ENCODE data around the gene COL4A6.
A peak's percentile ranks its signal among the peaks of the same experiment; 100 is the strongest.

The COL4A6 gene

GRCh38 chrX:108257556-108257955 is 180.7 kb downstream of the COL4A6 start:
- TF ChIP-seq TEAD4 (IDR thresholded peaks at IDR 0.05) (no peak), CEBPB (IDR thresholded peaks at IDR 0.05) (no peak), CREB1 (IDR thresholded peaks at IDR 0.05; ENCODE audit: low read depth) (no peak)

- no peak for TF ChIP-seq NFIC (IDR thresholded peaks at IDR 0.05)
- TF ChIP-seq TEAD4 (IDR thresholded peaks at IDR 0.05) = no peak
- TF ChIP-seq ZBTB7A (IDR thresholded peaks at IDR 0.05; ENCODE audit: low read depth) = no peak
- TF ChIP-seq, protein P1, sequence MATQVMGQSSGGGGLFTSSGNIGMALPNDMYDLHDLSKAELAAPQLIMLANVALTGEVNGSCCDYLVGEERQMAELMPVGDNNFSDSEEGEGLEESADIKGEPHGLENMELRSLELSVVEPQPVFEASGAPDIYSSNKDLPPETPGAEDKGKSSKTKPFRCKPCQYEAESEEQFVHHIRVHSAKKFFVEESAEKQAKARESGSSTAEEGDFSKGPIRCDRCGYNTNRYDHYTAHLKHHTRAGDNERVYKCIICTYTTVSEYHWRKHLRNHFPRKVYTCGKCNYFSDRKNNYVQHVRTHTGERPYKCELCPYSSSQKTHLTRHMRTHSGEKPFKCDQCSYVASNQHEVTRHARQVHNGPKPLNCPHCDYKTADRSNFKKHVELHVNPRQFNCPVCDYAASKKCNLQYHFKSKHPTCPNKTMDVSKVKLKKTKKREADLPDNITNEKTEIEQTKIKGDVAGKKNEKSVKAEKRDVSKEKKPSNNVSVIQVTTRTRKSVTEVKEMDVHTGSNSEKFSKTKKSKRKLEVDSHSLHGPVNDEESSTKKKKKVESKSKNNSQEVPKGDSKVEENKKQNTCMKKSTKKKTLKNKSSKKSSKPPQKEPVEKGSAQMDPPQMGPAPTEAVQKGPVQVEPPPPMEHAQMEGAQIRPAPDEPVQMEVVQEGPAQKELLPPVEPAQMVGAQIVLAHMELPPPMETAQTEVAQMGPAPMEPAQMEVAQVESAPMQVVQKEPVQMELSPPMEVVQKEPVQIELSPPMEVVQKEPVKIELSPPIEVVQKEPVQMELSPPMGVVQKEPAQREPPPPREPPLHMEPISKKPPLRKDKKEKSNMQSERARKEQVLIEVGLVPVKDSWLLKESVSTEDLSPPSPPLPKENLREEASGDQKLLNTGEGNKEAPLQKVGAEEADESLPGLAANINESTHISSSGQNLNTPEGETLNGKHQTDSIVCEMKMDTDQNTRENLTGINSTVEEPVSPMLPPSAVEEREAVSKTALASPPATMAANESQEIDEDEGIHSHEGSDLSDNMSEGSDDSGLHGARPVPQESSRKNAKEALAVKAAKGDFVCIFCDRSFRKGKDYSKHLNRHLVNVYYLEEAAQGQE (IDR thresholded peaks at IDR 0.05; ENCODE audit: low read depth) = no peak
- TF ChIP-seq EP300 (IDR thresholded peaks at IDR 0.05; ENCODE audit: borderline replicate concordance) = no peak
- no peak for TF ChIP-seq CEBPB (IDR thresholded peaks at IDR 0.05)
- TF ChIP-seq, protein P2, sequence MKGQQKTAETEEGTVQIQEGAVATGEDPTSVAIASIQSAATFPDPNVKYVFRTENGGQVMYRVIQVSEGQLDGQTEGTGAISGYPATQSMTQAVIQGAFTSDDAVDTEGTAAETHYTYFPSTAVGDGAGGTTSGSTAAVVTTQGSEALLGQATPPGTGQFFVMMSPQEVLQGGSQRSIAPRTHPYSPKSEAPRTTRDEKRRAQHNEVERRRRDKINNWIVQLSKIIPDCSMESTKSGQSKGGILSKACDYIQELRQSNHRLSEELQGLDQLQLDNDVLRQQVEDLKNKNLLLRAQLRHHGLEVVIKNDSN (IDR thresholded peaks at IDR 0.05) = no peak
- TF ChIP-seq, protein P3, sequence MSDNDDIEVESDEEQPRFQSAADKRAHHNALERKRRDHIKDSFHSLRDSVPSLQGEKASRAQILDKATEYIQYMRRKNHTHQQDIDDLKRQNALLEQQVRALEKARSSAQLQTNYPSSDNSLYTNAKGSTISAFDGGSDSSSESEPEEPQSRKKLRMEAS (IDR thresholded peaks at IDR 0.05) = no peak
- no peak for TF ChIP-seq CREB1 (IDR thresholded peaks at IDR 0.05; ENCODE audit: low read depth)
- no peak for TF ChIP-seq TCF12 (IDR thresholded peaks at IDR 0.05; ENCODE audit: low read depth)
- TF ChIP-seq FOXM1 (IDR thresholded peaks at IDR 0.05; ENCODE audit: borderline replicate concordance, low read depth) = no peak
- TF ChIP-seq EGR1 (IDR thresholded peaks at IDR 0.05) = no peak
- no peak for TF ChIP-seq TAF1 (IDR thresholded peaks at IDR 0.05; ENCODE audit: low read depth)
- no peak for TF ChIP-seq RAD21 (IDR thresholded peaks at IDR 0.05; ENCODE audit: low read depth)
- no peak for TF ChIP-seq YY1 (IDR thresholded peaks at IDR 0.05; ENCODE audit: low read depth)
Measured at GRCh38 chrX:108254636-108255035, 183.6 kb downstream of the COL4A6 start.

GRCh38 chrX:108250654-108251579 is 187.3 kb downstream of the COL4A6 start:
- TF ChIP-seq TEAD4 (IDR thresholded peaks at IDR 0.05) = no peak
- TF ChIP-seq EP300 (IDR thresholded peaks at IDR 0.05; ENCODE audit: borderline replicate concordance) = no peak
- no peak for TF ChIP-seq TAF1 (IDR thresholded peaks at IDR 0.05; ENCODE audit: low read depth)

DNA sequence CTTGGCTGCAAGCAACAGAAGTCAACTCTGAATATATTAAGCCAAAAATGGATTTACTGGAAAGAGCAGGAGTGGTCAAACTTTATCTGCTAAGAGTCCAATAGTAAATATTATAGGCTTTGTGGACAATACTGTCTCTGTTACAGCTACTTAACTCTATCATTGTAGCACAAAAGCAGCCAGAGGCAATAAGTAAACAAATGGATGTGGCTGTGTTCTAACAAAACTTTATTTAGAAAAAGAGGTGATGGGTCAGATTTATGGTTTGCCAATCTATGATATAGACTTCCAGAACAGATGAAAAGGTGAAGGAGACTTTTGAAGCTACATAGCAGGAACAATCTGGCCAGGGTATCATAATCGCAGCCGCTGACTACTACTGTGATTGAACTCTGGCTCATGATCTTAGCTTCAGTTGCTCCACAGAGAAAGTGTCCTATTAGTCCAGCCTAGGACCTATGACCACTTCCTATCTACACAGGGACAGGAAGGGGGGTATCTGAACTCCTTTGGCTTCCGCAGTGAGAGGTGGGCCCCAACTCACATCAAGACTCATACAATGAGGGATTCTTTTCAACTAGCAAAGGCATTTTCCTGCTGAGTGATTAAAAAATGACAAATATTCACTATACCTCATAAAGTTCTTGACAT is 191.8 kb downstream of the COL4A6 start:
- TF ChIP-seq, protein P3 (IDR thresholded peaks at IDR 0.05) = no peak
- TF ChIP-seq TCF12 (IDR thresholded peaks at IDR 0.05; ENCODE audit: low read depth) = no peak
- TF ChIP-seq ZBTB7A (IDR thresholded peaks at IDR 0.05; ENCODE audit: low read depth) = no peak
- TF ChIP-seq CREB1 (IDR thresholded peaks at IDR 0.05; ENCODE audit: low read depth) = no peak
- no peak for TF ChIP-seq YY1 (IDR thresholded peaks at IDR 0.05; ENCODE audit: low read depth)
- TF ChIP-seq, protein P2 (IDR thresholded peaks at IDR 0.05) = no peak
- no peak for TF ChIP-seq RAD21 (IDR thresholded peaks at IDR 0.05; ENCODE audit: low read depth)

- TF ChIP-seq FOXM1 (IDR thresholded peaks at IDR 0.05; ENCODE audit: borderline replicate concordance, low read depth) (no peak), RAD21 (IDR thresholded peaks at IDR 0.05; ENCODE audit: low read depth) (peak; percentile 16; the same call in 1 of the 2 replicates)
Measured at GRCh38 chrX:108245462-108245861, 192.8 kb downstream of the COL4A6 start.

GRCh38 chrX:108235986-108236385 is 202.2 kb downstream of the COL4A6 start:
- TF ChIP-seq RAD21 (IDR thresholded peaks at IDR 0.05; ENCODE audit: low read depth) (no peak), CEBPB (IDR thresholded peaks at IDR 0.05) (no peak), EGR1 (IDR thresholded peaks at IDR 0.05) (no peak), FOXM1 (IDR thresholded peaks at IDR 0.05; ENCODE audit: borderline replicate concordance, low read depth) (no peak), TEAD4 (IDR thresholded peaks at IDR 0.05) (no peak), TCF12 (IDR thresholded peaks at IDR 0.05; ENCODE audit: low read depth) (no peak), EP300 (IDR thresholded peaks at IDR 0.05; ENCODE audit: borderline replicate concordance) (no peak), YY1 (IDR thresholded peaks at IDR 0.05; ENCODE audit: low read depth) (no peak), TAF1 (IDR thresholded peaks at IDR 0.05; ENCODE audit: low read depth) (no peak), CREB1 (IDR thresholded peaks at IDR 0.05; ENCODE audit: low read depth) (no peak), NFIC (IDR thresholded peaks at IDR 0.05) (no peak), ZBTB7A (IDR thresholded peaks at IDR 0.05; ENCODE audit: low read depth) (no peak)
- TF ChIP-seq, protein P1 (IDR thresholded peaks at IDR 0.05; ENCODE audit: low read depth) = no peak
- TF ChIP-seq, protein P3 (IDR thresholded peaks at IDR 0.05) = no peak
- TF ChIP-seq, protein P2 (IDR thresholded peaks at IDR 0.05) = no peak

Data from Ishikawa (cell line).